NCI-H128 (cell line): ENCODE measurements around the gene STT3B.

ENCODE experiments used
- DNase-seq: peaks from one replicate; lab custom pipeline; 2025; ENCODE audit not compliant: unreplicated experiment; lab: John Stamatoyannopoulos, UW

The STT3B gene

GRCh38 chr3:31550452-31551251 lies 17.9 kb downstream of the STT3B start:
- no peak for DNase-seq

DNA sequence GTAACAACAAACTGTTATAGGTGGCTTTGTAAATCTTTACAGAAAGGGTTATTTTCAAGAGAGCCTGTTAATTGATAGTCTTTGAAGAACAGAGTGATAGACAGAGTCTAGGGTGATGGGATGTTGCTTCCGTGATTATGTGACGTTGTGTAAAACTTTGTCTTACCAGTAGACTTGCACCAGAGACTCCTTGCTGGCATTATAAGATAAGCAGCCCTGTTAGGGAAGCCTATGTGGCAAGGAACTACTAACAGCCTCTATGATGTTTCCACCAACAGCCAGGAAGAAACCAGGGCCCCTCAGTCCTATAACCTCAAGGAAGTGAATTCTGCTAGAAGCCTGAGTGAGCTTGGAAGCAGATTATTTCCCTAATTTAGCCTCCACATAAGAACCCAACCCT lies 18.9 kb downstream of the STT3B start:
- no peak for DNase-seq

GRCh38 chr3:31552103-31552502 lies 19.4 kb downstream of the STT3B start:
- no peak for DNase-seq

GRCh38 chr3:31553258-31553657 lies 20.5 kb downstream of the STT3B start:
- DNase-seq: no peak

- DNase-seq: no peak
Measured at GRCh38 chr3:31555204-31555603, 22.5 kb downstream of the STT3B start.

- no peak for DNase-seq
Measured at GRCh38 chr3:31559872-31560534, 27.3 kb downstream of the STT3B start.

DNA sequence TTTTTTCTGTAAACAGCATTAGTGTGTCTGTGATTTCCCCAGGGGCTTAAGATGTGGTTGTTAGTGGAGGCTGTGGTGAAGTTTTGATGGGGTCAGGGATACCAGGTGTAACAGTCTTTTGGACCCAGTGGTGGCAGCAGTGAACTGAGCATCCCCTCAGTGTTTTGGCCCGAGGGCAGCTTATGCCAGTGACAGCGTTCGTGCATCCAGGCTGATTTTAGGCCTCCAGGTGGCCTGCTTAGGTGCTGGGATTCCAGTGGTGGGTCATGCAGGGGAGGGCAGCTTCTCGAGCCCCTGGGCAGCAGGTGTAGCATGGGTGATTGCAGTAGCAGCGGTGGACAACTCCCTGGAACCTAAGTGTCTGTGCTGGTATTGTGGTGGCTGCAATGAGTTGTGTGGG lies 29.2 kb downstream of the STT3B start:
- DNase-seq: no peak

DNA sequence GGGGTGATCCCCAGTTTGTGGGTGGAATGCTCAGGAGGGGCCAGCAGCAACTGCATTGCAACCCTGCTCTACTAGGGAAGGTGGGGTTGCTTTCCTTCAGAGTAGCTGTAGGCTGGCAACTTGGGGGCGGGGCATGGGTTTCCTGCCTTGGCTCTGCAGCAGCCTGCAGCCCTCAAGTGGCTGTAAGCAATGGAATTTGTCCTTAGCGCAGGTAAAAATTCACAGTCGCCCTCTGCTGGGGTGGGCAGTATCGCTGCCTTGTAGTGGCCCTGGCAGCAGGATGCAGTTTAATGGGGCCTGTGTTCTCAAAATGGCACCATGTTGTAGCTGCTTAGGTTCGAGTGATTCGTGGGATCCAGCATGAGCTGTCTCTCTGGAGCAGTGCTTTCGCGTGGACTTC lies 29.8 kb downstream of the STT3B start:
- no peak for DNase-seq

DNA sequence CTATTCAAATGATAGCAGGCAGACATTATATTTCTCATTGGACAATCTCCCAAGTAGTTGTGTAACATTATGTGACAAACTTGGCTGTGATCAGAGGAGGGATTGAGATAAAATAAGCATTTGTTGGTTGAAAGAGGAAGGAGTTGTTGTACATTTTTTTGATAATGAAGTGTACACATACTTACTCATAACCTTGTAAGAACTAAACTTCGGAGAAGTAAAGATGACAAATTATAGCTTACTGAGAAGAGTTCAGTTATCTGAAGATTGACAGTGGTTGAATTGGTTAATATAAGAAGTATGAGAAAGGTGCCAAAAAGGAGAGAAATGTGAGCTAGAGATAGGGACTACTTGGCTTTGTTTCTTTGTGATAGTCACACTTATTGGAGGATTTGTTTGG lies 32.6 kb downstream of the STT3B start:
- DNase-seq: no peak

DNA sequence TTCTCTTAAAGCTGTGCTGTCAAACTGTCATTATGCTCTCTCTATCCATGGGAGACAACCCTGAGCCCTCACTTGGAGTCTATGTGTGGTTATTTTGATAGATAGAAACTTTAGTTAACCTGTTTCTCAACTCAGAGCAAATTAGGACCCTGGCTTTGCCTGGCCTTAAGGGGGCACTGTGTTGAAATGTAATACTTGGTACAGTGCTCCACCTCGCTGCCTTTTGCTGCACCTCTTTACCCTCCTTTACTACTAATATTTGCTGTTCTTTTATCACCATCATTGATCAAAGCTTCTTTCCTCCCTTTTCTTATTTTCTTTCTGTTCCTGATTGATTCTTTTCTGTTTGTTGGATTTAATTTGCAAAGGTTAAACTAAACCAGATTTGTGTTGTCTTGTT lies 34.3 kb downstream of the STT3B start:
- DNase-seq: no peak

GRCh38 chr3:31568649-31569048 lies 35.9 kb downstream of the STT3B start:
- no peak for DNase-seq

GRCh38 chr3:31571325-31571724 lies 38.6 kb downstream of the STT3B start:
- no peak for DNase-seq

DNA sequence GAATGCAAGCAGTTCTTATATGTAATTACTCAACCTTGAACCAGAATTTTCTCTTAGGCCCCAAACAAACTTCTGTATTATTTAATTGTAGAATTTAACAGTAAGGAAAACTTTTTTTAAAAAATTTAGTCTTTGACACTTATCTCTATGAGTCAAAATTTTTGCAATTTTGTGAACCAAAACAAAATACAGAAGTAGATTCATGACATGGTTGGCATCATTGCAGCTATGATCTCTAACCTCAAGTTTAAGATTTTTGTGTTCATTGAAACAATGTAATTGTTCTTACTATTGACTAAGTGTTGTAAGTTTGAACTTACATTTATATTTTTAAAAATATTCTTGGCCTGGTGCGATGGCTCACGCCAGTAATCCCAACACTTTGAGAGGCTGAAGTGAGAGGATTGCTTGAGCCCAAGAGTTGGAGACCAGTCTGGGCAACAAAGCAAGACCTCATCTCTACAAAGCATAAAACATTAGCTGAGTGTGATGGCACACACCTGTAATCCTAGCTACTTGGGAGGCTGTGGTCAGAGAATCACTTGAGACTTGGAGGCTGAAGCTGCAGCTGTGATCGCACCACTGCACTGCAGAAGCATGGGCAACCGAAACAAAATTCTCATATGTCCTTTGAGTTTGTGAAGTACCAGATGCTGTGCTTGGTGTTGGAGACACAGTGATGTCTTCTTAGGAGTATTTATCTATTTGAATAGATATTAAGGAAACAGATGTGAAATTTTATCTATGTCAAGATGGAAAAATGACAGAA lies 39.7 kb downstream of the STT3B start:
- no peak for DNase-seq

DNA sequence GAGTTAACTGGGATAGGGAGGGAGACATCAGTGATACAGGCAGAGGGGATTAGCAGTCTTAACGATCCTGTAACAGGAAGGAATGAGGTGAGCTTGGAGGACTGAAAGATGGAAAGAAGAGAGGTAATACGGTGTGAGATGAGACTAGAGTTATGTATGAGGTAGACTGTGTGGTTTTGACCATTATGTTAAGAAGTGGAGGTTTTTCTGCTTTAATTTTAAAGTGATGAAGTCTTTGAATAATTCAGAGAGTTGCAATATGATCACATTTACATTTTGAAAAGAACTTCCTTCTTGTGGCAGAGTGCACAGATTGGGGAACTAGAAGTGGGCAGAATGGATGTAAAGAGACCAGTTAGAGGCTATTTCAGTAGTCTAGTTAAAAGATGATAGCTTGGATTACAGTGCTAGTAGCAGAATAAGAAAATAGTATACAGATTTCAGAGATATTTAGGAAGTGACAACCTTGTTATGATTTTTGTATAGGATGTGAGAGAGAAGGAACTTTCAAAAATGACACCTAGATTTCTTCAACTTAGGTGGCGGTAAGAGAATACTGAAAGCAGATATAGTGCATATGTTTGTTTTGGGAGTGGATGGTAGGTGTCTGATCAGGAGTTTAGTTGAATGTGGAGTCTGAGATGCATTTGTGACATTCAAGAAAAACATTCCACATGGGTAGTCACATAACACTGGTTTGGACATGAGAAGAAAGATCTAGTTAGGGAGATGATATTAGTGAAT lies 40.5 kb downstream of the STT3B start:
- DNase-seq: no peak

DNA sequence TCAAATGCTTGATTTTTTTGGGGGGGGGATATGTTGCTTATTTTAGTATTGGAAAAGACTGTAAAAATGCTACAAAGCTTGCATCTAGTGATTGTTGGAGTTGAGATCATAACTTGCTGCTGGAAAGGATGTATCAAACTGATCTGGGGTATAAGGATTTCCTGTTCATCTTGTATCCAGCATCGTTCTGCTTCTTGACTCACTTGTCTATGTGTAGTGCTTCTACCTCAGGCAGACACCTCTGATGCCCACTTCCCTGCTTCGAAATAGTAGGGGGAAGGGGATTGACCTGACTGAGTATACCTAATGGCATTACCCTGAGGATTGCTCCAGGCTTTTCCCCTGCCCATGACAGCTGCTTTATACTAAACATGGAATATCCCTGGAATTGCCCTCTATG lies 42.7 kb downstream of the STT3B start:
- DNase-seq: no peak

DNA sequence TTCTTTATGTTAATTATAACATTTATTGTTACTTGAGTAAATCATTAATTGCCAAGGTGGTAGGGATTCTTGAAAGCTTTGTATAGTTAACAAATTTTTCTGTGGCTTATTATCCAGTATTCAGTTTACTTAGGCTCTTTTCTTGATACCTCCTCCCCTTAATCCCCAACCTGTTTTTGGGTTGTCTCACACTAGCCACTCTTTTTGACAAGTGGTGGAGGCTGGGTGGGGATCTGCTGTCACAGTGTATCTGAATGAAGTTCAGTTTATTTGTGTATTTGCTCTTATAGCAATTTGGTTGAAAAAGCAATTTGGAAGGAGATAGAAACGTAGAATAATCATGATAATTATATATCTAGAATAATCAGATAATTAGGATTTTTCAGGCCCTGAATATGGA lies 43.8 kb downstream of the STT3B start:
- DNase-seq: no peak

DNA sequence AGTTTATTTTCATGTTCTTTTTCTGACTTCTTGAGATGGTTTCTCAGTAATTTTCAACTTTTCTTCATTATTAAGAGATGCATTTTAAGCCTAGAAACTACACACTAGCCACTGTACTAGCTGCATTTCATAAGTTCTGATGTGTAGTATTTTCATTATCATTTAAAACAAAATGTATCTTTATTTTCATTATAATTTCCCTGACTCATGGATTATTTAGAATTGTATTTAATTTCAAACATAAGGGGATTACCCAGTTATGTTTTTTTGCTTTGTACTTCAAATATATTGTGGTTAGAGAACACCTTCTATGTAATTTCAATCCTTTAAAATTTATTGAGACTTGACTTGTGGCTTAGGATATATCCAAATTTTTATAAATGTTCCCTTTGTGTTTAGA lies 44.5 kb downstream of the STT3B start:
- DNase-seq: no peak

DNA sequence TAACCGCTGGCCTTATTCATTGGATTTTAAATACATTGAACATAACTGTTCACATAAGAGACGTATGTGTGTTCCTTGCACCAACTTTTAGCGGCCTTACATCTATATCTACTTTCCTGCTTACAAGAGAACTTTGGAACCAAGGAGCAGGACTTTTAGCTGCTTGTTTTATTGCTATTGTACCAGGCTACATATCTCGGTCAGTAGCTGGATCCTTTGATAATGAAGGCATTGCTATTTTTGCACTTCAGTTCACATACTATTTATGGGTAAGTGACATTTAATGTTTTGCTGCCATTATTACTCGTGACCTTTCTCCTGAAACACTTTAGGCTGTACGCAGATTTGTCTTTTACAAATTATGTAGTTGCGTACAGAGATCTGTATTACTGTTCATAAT lies 47.1 kb downstream of the STT3B start:
- DNase-seq: no peak

DNA sequence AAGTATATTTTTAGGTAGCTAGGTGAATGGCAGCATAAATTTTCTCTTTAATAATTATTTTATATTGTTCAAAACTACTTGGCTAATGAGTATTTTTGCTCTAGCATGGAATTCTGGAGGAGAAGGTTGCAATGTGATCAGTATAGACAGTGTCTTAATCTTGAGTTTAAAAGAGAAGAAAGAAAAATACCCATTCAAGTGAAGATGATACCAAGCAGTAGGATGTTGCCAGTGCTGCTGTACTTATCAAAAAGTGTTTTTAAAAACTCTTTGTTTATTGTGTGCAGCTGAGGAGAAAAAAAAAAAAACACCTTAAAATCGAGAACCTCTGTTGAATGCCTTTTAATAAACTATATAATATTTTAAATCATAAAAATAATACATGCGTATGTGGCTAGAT lies 47.9 kb downstream of the STT3B start:
- DNase-seq: no peak

DNA sequence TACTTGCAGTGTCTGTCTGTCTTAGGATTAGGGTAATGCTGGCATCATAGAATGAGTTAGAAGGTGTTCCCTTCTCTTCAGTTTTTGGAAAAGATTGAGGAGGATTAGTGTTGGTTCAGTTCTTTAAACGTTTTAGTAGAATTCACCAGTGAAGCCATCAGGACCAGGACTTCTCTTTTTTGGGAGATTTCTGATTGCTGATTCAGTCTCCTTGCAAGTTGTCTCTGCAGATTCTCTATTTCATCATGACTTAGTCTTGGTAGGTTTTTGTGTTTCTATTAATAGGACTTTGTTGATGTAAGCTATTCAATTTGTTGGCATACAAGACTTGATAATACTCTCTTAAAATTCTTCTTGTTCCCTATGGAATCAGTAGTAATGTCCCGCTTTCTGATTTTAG lies 48.9 kb downstream of the STT3B start:
- no peak for DNase-seq

DNA sequence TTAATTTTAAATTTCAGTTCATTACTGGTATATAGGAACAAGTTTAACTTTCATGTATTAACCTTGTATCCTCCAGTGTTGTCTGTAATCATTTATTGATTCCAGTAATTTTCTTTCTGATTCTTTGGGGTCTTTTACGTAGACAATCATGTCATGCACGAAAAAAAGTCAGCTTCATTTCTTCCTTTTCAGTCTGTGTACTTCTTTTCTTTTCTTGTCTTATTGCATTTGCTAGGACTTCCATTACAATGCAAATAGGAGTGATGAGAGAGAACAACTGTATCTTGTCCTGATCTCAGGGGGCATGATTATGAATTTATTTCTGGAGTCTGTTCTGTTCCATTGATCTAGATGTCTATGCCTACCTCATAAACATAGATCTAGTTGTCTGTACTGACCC lies 56.5 kb downstream of the STT3B start:
- DNase-seq: no peak
